ENCODE data around the gene CAB39L. TPM values are rescaled to one million over a fixed set of nuclear protein-coding genes. Genes with fewer than 3 reads are reported as not detected.

Gene CAB39L
- total and polyA plus RNA-seq, 9 of the 15 experiments (the other 6 are each of a cell fraction or from before 2014, with no cell fraction given) = 1.1 to 4.2 (median 2.6) TPM

GRCh38 chr13:49443704-49444523, at the start of gene CAB39L, which contains the start of gene SETDB2 (continued):
- TF ChIP-seq ZNF592 (IDR thresholded peaks at IDR 0.05) = no peak
- TF ChIP-seq ZFP1 (CRISPR knock-in tag; IDR thresholded peaks at IDR 0.05) = no peak
- TF ChIP-seq DPF2 (IDR thresholded peaks at IDR 0.05) = no peak; the same call in 1 of the 2 replicates
- no peak for TF ChIP-seq SPI1 (IDR thresholded peaks at IDR 0.05; ENCODE audit: borderline replicate concordance, low read depth, low read length)
- no peak for TF ChIP-seq HMGN3 (IDR thresholded peaks at IDR 0.05; ENCODE audit: borderline replicate concordance, extremely low read depth, insufficient read length, low read depth, low read length)
- no peak for TF ChIP-seq ZNF197 (CRISPR knock-in tag; IDR thresholded peaks at IDR 0.05; ENCODE audit: low read depth)
- TF ChIP-seq MAFG (tag; conservative IDR thresholded peaks at IDR 0.05) = no peak
- peak; percentile 85; the same call in 1 of the 2 replicates for TF ChIP-seq OTX1 (CRISPR knock-in tag; IDR thresholded peaks at IDR 0.05)
- peak; percentile 89 for TF ChIP-seq GABPB1 (CRISPR knock-in tag; IDR thresholded peaks at IDR 0.05)
- no peak for TF ChIP-seq ZNF707 (CRISPR knock-in tag; conservative IDR thresholded peaks at IDR 0.05)
- TF ChIP-seq SLC30A9 (CRISPR knock-in tag; IDR thresholded peaks at IDR 0.05) = no peak
- TF ChIP-seq ZNF280B (CRISPR knock-in tag; IDR thresholded peaks at IDR 0.05) = no peak
- no peak for TF ChIP-seq NCOA1 (IDR thresholded peaks at IDR 0.05; ENCODE audit: low read depth)
- no peak for TF ChIP-seq ZNF717 (CRISPR knock-in tag; IDR thresholded peaks at IDR 0.05)
- no peak for TF ChIP-seq ZNF76 (CRISPR knock-in tag; IDR thresholded peaks at IDR 0.05; ENCODE audit: borderline replicate concordance)
- TF ChIP-seq DLX4 (CRISPR knock-in tag; IDR thresholded peaks at IDR 0.05) = no peak
- no peak for TF ChIP-seq ZNF445 (CRISPR knock-in tag; IDR thresholded peaks at IDR 0.05; ENCODE audit: low read depth)
- no peak for TF ChIP-seq KLF6 (CRISPR knock-in tag; IDR thresholded peaks at IDR 0.05; ENCODE audit: borderline replicate concordance)
- no peak for TF ChIP-seq ZNF3 (CRISPR knock-in tag; IDR thresholded peaks at IDR 0.05)
- TF ChIP-seq MAFK (IDR thresholded peaks at IDR 0.05; ENCODE audit: low read length) = no peak; the same call in 1 of the 2 replicates
- TF ChIP-seq E2F1 (CRISPR knock-in tag; IDR thresholded peaks at IDR 0.05) = peak; percentile 22; the same call in 1 of the 2 replicates
- TF ChIP-seq PHTF2 (CRISPR knock-in tag; IDR thresholded peaks at IDR 0.05) = no peak
- no peak for TF ChIP-seq PRMT5 (CRISPR knock-in tag; IDR thresholded peaks at IDR 0.05)

All from K562 (cell line).